HepG2 (cell line): ENCODE measurements around the gene PHOSPHO2. TPM values are rescaled to one million over a fixed set of nuclear protein-coding genes. Genes with fewer than 3 reads are reported as not detected.

Experiments used
- ATF7 ChIP-seq, 2 experiments: fragments of 450-650 bp in 1 of 2; sonication (generic) in 1 of 2; formaldehyde crosslinking in 1 of 2; IDR thresholded peaks; 2 replicates each; pipeline versions ENCODE4 v1.4.0 to v1.6.1; 2016 to 2020; ENCODE audit warnings: antibody characterized with exemption in 1 of 2, mild to moderate bottlenecking in 1 of 2, missing genetic modification reagents in 1 of 2
- DR1 ChIP-seq: sonication (generic); formaldehyde crosslinking; IDR thresholded peaks from 2 replicates; pipeline ENCODE4 v1.8.0; 2021; ENCODE audit warnings: mild to moderate bottlenecking, missing genetic modification reagents, inconsistent platforms
- GATAD2A ChIP-seq: IDR thresholded peaks from 2 replicates; pipeline ENCODE4 v1.6.1; 2016
- POLR2A ChIP-seq, 2 experiments: IDR thresholded peaks; 2 replicates each; pipeline ENCODE4 v1.6.1; 2011; ENCODE audit warnings: low read depth in 2 of 2, low read length in 2 of 2, mild to moderate bottlenecking in 1 of 2, moderate library complexity in 1 of 2; ENCODE audit not compliant: insufficient read depth in 1 of 2
- RFX3 ChIP-seq: IDR thresholded peaks from 2 replicates; pipeline ENCODE4 v1.6.1; 2016; ENCODE audit warnings: missing biosample characterization, missing genetic modification reagents
- TEAD3 ChIP-seq: optimal IDR thresholded peaks from 2 replicates; pipeline ENCODE3; 2016; ENCODE audit warnings: borderline replicate concordance
- ZBTB38 ChIP-seq: sonication (generic); formaldehyde crosslinking; IDR thresholded peaks from 2 replicates; pipeline ENCODE4 v1.5.1; 2020; ENCODE audit warnings: mild to moderate bottlenecking, missing genetic modification reagents
- ZBTB7B ChIP-seq: sonication (generic); formaldehyde crosslinking; IDR thresholded peaks from 2 replicates; pipeline ENCODE4 v1.4.0; 2020; ENCODE audit warnings: missing genetic modification reagents
- ZNF296 ChIP-seq: sonication (generic); formaldehyde crosslinking; conservative IDR thresholded peaks from 2 replicates; pipeline ENCODE4 v1.5.0; 2020; ENCODE audit warnings: mild to moderate bottlenecking, missing genetic modification reagents
- ZNF350 ChIP-seq: sonication (generic); formaldehyde crosslinking; IDR thresholded peaks from 2 replicates; pipeline ENCODE4 v1.4.0; 2020; ENCODE audit warnings: mild to moderate bottlenecking, low read depth, missing genetic modification reagents, borderline replicate concordance
- ZNF484 ChIP-seq: sonication (generic); formaldehyde crosslinking; IDR thresholded peaks from 2 replicates; pipeline ENCODE4 v1.5.1; 2020; ENCODE audit warnings: mild to moderate bottlenecking, low read depth, missing genetic modification reagents, borderline replicate concordance
- ZNF543 ChIP-seq: sonication (generic); formaldehyde crosslinking; IDR thresholded peaks from 2 replicates; pipeline ENCODE4 v1.4.0; 2020; ENCODE audit warnings: mild to moderate bottlenecking, missing genetic modification reagents
- ZNF564 ChIP-seq: sonication (generic); formaldehyde crosslinking; IDR thresholded peaks from 2 replicates; pipeline ENCODE4 v1.8.1; 2023; ENCODE audit warnings: mild to moderate bottlenecking, missing genetic modification reagents
- ZSCAN9 ChIP-seq: IDR thresholded peaks from 2 replicates; pipeline ENCODE4 v1.6.1; 2016; ENCODE audit warnings: borderline replicate concordance
- polyA plus RNA-seq, 8 experiments: library from polyadenylated mRNA; depleted of rRNA in 3 of 8; stranded (reverse) in 7 of 8; unstranded in 1 of 8; fragments of >200 nt; fragmentation: Illumina TruSeq in 4 of 8; extraction: Trizol in 4 of 8; gene quantifications; 2 replicates each; pipeline versions ENCODE4 v1.2.1 to v1.2.3, GENCODE V29; 2011 to 2016; ENCODE audit warnings: low read depth in 4 of 8, missing spikeins in 1 of 8, mixed read lengths in 1 of 8; ENCODE audit not compliant: insufficient read depth in 1 of 8
- total RNA-seq, 5 experiments: library from RNA; depleted of rRNA; stranded (reverse); fragments of >200 nt; fragmentation: Illumina TruSeq; extraction: Trizol; gene quantifications; 2 replicates each; pipeline ENCODE4 v1.2.3, GENCODE V29; 2016; ENCODE audit warnings: low read depth in 1 of 5
- TF ChIP-seq, protein P1 (sequence below): sonication (generic); formaldehyde crosslinking; IDR thresholded peaks from 2 replicates; pipeline ENCODE4 v1.9.0; 2021; ENCODE audit warnings: missing genetic modification reagents, borderline replicate concordance
- TF ChIP-seq, protein P2 (sequence below): IDR thresholded peaks from 2 replicates; pipeline ENCODE4 v1.6.1; 2016; ENCODE audit warnings: low read depth, missing genetic modification reagents, missing compliant biosample characterization
- TF ChIP-seq, protein P3 (sequence below): sonication (generic); formaldehyde crosslinking; IDR thresholded peaks from 2 replicates; pipeline ENCODE4 v1.4.0; 2020; ENCODE audit warnings: missing genetic modification reagents

PHOSPHO2 gene
- total and polyA plus RNA-seq, 2 of the 13 experiments (the other 11 are each of a cell fraction or from before 2014, with no cell fraction given), result 6.1 to 11.4 TPM

DNA sequence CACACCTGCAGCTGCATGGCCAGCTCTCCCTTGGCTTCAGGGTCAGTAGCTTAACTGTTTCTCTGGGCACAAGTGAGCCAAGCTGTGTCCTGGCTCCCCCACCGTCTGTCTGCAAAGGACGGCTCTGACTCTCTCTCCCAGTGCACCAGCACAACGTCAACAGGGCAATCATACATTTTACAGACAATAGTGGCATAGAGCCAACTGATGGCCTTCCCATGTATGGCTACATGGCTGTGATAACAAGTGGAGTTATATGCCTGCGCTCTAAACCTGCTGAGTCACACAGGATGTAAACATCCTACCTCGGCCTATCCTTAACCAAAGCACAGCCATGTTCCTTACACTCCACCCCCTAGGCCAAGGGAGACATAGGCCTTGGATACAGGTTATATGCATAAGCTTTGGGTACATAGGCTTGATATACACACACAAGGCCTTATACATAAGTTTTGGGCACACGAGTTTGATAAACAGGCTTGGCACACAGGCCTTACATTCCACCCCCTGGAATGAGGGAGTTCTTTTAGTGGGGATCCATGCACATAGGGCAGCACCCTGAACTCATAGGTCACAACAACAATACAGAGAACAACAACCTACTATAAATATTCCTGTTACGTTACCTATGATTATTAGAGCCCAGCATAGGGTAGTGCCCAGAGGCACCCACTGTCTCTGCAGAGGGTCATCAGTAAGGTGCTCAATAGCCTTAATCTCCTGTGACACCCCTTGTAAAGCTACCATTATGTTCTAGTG lies 17.7 kb downstream of the PHOSPHO2 start (continued):
- TF ChIP-seq, protein P1, sequence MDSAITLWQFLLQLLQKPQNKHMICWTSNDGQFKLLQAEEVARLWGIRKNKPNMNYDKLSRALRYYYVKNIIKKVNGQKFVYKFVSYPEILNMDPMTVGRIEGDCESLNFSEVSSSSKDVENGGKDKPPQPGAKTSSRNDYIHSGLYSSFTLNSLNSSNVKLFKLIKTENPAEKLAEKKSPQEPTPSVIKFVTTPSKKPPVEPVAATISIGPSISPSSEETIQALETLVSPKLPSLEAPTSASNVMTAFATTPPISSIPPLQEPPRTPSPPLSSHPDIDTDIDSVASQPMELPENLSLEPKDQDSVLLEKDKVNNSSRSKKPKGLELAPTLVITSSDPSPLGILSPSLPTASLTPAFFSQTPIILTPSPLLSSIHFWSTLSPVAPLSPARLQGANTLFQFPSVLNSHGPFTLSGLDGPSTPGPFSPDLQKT (CRISPR knock-in tag), result no peak
- no peak for TF ChIP-seq ZNF484 (CRISPR knock-in tag)
- no peak for TF ChIP-seq RFX3 (CRISPR knock-in tag)
- no peak for TF ChIP-seq TEAD3
- TF ChIP-seq POLR2A (IDR thresholded peaks at IDR 0.05; ENCODE audit: insufficient read depth in 1 of 2, low read depth in 2 of 2, low read length in 2 of 2), result peak in 1 of 2 experiments; percentile 14; a peak in 1 of 4 replicates
- no peak for TF ChIP-seq ZNF543
- peak; percentile 45; the same call in 1 of the 2 replicates for TF ChIP-seq GATAD2A (CRISPR knock-in tag)
- TF ChIP-seq, protein P2, sequence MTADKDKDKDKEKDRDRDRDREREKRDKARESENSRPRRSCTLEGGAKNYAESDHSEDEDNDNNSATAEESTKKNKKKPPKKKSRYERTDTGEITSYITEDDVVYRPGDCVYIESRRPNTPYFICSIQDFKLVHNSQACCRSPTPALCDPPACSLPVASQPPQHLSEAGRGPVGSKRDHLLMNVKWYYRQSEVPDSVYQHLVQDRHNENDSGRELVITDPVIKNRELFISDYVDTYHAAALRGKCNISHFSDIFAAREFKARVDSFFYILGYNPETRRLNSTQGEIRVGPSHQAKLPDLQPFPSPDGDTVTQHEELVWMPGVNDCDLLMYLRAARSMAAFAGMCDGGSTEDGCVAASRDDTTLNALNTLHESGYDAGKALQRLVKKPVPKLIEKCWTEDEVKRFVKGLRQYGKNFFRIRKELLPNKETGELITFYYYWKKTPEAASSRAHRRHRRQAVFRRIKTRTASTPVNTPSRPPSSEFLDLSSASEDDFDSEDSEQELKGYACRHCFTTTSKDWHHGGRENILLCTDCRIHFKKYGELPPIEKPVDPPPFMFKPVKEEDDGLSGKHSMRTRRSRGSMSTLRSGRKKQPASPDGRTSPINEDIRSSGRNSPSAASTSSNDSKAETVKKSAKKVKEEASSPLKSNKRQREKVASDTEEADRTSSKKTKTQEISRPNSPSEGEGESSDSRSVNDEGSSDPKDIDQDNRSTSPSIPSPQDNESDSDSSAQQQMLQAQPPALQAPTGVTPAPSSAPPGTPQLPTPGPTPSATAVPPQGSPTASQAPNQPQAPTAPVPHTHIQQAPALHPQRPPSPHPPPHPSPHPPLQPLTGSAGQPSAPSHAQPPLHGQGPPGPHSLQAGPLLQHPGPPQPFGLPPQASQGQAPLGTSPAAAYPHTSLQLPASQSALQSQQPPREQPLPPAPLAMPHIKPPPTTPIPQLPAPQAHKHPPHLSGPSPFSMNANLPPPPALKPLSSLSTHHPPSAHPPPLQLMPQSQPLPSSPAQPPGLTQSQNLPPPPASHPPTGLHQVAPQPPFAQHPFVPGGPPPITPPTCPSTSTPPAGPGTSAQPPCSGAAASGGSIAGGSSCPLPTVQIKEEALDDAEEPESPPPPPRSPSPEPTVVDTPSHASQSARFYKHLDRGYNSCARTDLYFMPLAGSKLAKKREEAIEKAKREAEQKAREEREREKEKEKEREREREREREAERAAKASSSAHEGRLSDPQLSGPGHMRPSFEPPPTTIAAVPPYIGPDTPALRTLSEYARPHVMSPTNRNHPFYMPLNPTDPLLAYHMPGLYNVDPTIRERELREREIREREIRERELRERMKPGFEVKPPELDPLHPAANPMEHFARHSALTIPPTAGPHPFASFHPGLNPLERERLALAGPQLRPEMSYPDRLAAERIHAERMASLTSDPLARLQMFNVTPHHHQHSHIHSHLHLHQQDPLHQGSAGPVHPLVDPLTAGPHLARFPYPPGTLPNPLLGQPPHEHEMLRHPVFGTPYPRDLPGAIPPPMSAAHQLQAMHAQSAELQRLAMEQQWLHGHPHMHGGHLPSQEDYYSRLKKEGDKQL (CRISPR knock-in tag), result no peak
- TF ChIP-seq ZNF296 (CRISPR knock-in tag), result no peak
- no peak for TF ChIP-seq ZSCAN9 (CRISPR knock-in tag)
- TF ChIP-seq ATF7 (IDR thresholded peaks at IDR 0.05), result no peak
- no peak for TF ChIP-seq ATF7 (CRISPR knock-in tag; IDR thresholded peaks at IDR 0.05)
- TF ChIP-seq DR1, result no peak
- no peak for TF ChIP-seq ZNF350
- TF ChIP-seq, protein P3, sequence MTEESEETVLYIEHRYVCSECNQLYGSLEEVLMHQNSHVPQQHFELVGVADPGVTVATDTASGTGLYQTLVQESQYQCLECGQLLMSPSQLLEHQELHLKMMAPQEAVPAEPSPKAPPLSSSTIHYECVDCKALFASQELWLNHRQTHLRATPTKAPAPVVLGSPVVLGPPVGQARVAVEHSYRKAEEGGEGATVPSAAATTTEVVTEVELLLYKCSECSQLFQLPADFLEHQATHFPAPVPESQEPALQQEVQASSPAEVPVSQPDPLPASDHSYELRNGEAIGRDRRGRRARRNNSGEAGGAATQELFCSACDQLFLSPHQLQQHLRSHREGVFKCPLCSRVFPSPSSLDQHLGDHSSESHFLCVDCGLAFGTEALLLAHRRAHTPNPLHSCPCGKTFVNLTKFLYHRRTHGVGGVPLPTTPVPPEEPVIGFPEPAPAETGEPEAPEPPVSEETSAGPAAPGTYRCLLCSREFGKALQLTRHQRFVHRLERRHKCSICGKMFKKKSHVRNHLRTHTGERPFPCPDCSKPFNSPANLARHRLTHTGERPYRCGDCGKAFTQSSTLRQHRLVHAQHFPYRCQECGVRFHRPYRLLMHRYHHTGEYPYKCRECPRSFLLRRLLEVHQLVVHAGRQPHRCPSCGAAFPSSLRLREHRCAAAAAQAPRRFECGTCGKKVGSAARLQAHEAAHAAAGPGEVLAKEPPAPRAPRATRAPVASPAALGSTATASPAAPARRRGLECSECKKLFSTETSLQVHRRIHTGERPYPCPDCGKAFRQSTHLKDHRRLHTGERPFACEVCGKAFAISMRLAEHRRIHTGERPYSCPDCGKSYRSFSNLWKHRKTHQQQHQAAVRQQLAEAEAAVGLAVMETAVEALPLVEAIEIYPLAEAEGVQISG (CRISPR knock-in tag), result no peak
- no peak for TF ChIP-seq ZBTB7B (CRISPR knock-in tag)
- TF ChIP-seq ZNF564 (CRISPR knock-in tag), result no peak
- TF ChIP-seq ZBTB38 (CRISPR knock-in tag), result no peak; the same call in 1 of the 2 replicates
- TF ChIP-seq, all 625 proteins: peak for 9
